ENCODE data around the gene KIAA1671.

Gene KIAA1671

DNA sequence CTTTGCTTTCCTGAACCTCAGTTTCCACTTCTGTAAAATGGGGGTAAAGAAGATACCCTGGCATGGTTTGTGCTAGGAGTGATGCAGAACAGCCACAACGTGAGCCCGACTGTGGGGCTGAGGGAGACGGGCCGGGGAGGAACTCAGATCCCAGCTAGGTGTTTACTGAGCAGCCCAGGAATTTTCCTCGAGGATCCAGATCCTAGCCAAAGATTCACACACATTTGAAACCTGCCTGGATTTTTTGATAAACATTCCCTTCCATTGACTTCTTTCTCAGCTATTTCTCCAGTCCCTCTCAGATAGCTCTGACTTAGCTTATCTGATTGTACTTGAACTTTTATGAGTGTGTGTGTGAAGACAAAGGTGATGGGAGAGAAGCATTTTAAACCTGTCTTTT is 98.0 kb downstream of the KIAA1671 start:
- Histone ChIP-seq H3K4me2 (ENCODE audit: low read length) (no peak overlapping the region), H3K9me3 (ENCODE audit: low read length) (no peaks in the 10 kb centered on the region), H2AFZ (ENCODE audit: low read length) (no peak overlapping the region), H3K36me3 (ENCODE audit: insufficient read depth, low read length) (no peaks in the 10 kb centered on the region), H3K4me1 (ENCODE audit: insufficient read depth, low read length, severe bottlenecking) (no peaks in the 10 kb centered on the region), H3K4me3 (ENCODE audit: low read depth, low read length, poor library complexity, severe bottlenecking) (no peak overlapping the region), H3F3A (ENCODE audit: insufficient read depth, low read length) (no peaks in the 10 kb centered on the region), H3K9ac (ENCODE audit: low read length) (no peak overlapping the region), H3K27me3 (ENCODE audit: insufficient read depth, low read length) (0 out of 2 replicates have a peak, but pooled peaks cover 5% of the 10 kb centered on the region), H3K79me2 (ENCODE audit: insufficient read depth, low read length) (no peaks in the 10 kb centered on the region), H3K27ac (ENCODE audit: low read depth, low read length, poor library complexity, severe bottlenecking) (no peak overlapping the region), H3K9me2 (ENCODE audit: low read depth, low read length) (no peaks in the 10 kb centered on the region), H4K20me1 (ENCODE audit: insufficient read depth, low read length) (no peaks in the 10 kb centered on the region)
- TF ChIP-seq EZH2 (IDR thresholded peaks at IDR 0.05; ENCODE audit: borderline replicate concordance, low read length): no peak
- TF ChIP-seq, protein P1, sequence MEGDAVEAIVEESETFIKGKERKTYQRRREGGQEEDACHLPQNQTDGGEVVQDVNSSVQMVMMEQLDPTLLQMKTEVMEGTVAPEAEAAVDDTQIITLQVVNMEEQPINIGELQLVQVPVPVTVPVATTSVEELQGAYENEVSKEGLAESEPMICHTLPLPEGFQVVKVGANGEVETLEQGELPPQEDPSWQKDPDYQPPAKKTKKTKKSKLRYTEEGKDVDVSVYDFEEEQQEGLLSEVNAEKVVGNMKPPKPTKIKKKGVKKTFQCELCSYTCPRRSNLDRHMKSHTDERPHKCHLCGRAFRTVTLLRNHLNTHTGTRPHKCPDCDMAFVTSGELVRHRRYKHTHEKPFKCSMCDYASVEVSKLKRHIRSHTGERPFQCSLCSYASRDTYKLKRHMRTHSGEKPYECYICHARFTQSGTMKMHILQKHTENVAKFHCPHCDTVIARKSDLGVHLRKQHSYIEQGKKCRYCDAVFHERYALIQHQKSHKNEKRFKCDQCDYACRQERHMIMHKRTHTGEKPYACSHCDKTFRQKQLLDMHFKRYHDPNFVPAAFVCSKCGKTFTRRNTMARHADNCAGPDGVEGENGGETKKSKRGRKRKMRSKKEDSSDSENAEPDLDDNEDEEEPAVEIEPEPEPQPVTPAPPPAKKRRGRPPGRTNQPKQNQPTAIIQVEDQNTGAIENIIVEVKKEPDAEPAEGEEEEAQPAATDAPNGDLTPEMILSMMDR (IDR thresholded peaks at IDR 0.05; ENCODE audit: low read length): no peak

DNA sequence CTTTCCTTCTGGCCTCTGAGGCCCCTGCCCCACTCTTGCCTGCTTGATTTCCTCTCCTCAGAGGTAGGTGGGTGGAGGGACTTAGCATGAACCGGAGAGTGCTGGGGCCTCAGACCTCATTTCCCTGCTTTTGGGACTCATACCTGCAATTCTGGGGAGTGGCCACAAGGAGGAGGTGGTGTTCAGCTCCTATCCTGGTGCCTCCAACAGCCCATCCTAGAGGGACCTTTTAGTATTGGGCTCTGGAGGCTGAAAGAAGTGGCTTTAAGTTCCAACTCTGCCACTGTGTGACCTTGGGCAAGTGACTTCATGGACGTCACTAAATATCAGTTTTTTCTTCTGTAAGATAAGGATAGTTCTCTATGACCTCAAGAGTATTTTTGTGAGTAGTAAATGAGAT is 98.6 kb downstream of the KIAA1671 start:
- Histone ChIP-seq H3K27me3 (ENCODE audit: insufficient read depth, low read length) (0 out of 2 replicates have a peak, but pooled peaks cover 5% of the 10 kb centered on the region), H3K4me1 (ENCODE audit: insufficient read depth, low read length, severe bottlenecking) (no peaks in the 10 kb centered on the region), H4K20me1 (ENCODE audit: insufficient read depth, low read length) (no peaks in the 10 kb centered on the region), H3K9me3 (ENCODE audit: low read length) (no peaks in the 10 kb centered on the region), H3K36me3 (ENCODE audit: insufficient read depth, low read length) (no peaks in the 10 kb centered on the region), H3K9ac (ENCODE audit: low read length) (no peak overlapping the region), H3K4me2 (ENCODE audit: low read length) (no peak overlapping the region), H3K9me2 (ENCODE audit: low read depth, low read length) (no peaks in the 10 kb centered on the region), H2AFZ (ENCODE audit: low read length) (no peak overlapping the region), H3K4me3 (ENCODE audit: low read depth, low read length, poor library complexity, severe bottlenecking) (no peak overlapping the region), H3F3A (ENCODE audit: insufficient read depth, low read length) (no peaks in the 10 kb centered on the region), H3K79me2 (ENCODE audit: insufficient read depth, low read length) (no peaks in the 10 kb centered on the region), H3K27ac (ENCODE audit: low read depth, low read length, poor library complexity, severe bottlenecking) (no peak overlapping the region)
- TF ChIP-seq EZH2 (IDR thresholded peaks at IDR 0.05; ENCODE audit: borderline replicate concordance, low read length): no peak
- TF ChIP-seq, protein P1 (IDR thresholded peaks at IDR 0.05; ENCODE audit: low read length): peak; percentile 40

DNA sequence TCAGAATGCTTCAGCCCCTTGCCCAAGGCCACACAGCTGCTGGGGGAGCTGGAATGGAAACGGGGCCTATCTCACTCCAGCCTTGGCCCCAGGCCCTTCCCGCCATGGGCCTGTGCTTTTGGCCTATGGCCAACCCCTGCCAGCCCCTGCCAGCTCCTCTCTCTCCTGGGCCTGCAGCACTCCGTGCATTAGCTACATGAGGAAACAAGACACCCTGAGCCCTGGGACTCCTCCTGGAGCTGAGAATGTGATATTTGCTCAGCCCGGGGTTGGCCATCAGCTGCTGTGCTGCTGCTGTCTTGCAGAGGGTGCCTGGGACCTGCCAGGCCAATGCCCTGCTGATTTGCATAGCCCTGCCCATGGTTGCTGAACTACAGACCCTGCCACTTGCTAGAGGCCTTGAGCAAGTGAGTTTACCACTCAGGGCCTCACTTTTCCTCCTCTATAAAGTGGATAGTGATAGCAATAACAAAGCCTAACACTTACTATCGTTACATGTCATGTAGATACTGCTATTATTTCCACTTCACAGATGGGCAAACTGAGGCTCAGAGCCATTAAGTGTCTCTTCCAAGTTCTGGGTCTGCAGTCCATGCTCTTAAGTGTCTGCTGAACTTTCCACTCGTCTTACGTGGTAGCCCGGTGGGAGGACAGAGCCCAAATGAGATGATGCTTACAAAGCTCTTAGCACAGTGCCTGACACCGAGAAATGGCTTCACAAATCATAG is 99.6 kb downstream of the KIAA1671 start:
- Histone ChIP-seq H3K4me1 (ENCODE audit: insufficient read depth, low read length, severe bottlenecking) (no peaks in the 10 kb centered on the region), H3K9me2 (ENCODE audit: low read depth, low read length) (no peaks in the 10 kb centered on the region), H3F3A (ENCODE audit: insufficient read depth, low read length) (no peaks in the 10 kb centered on the region), H3K4me3 (ENCODE audit: low read depth, low read length, poor library complexity, severe bottlenecking) (no peak overlapping the region), H3K4me2 (ENCODE audit: low read length) (no peak overlapping the region), H2AFZ (ENCODE audit: low read length) (no peak overlapping the region), H3K79me2 (ENCODE audit: insufficient read depth, low read length) (no peaks in the 10 kb centered on the region), H3K27ac (ENCODE audit: low read depth, low read length, poor library complexity, severe bottlenecking) (no peak overlapping the region), H3K36me3 (ENCODE audit: insufficient read depth, low read length) (no peaks in the 10 kb centered on the region), H4K20me1 (ENCODE audit: insufficient read depth, low read length) (no peaks in the 10 kb centered on the region), H3K9ac (ENCODE audit: low read length) (no peak overlapping the region), H3K9me3 (ENCODE audit: low read length) (no peaks in the 10 kb centered on the region), H3K27me3 (ENCODE audit: insufficient read depth, low read length) (0 out of 2 replicates have a peak, but pooled peaks cover 5% of the 10 kb centered on the region)
- no peak for TF ChIP-seq EZH2 (IDR thresholded peaks at IDR 0.05; ENCODE audit: borderline replicate concordance, low read length)
- TF ChIP-seq, protein P1 (IDR thresholded peaks at IDR 0.05; ENCODE audit: low read length): no peak
